SU-DHL-6 (cell line): Measurements from ENCODE around the gene SMAD5.

Experiments used
- H2AFZ ChIP-seq: fragments of 200-600 bp; sonication (generic); 2 replicates; pipeline ENCODE4 v1.6.1; 2014; ENCODE audit warnings: low read depth, mild to moderate bottlenecking, moderate library complexity, mixed read lengths, antibody characterized with exemption, low read length; ENCODE audit not compliant: severe bottlenecking
- H3F3A ChIP-seq: fragments of 200-600 bp; shearing (Covaris generic); 2 replicates; pipeline ENCODE4 v1.6.0; 2016; ENCODE audit warnings: antibody characterized with exemption, mild to moderate bottlenecking; ENCODE audit not compliant: insufficient read depth
- H3K27ac ChIP-seq: fragments of 200-600 bp; sonication (generic); 2 replicates; pipeline ENCODE4 v1.5.1; 2016; ENCODE audit warnings: low read depth, mild to moderate bottlenecking, low read length, moderate library complexity, mixed read lengths
- H3K27me3 ChIP-seq: fragments of 200-600 bp; sonication (generic), shearing (Covaris generic); 2 replicates; pipeline ENCODE4 v1.6.0; 2014; ENCODE audit warnings: mild to moderate bottlenecking, low read length
- H3K36me3 ChIP-seq: fragments of 200-600 bp; sonication (generic); 2 replicates; pipeline ENCODE4 v1.6.1; 2014; ENCODE audit warnings: mild to moderate bottlenecking, low read length, mixed read lengths
- H3K4me2 ChIP-seq: fragments of 300-600, 200-600 bp; shearing (Covaris generic), sonication (generic); 2 replicates; pipeline ENCODE4 v1.6.0; 2014; ENCODE audit warnings: low read length, low read depth, mild to moderate bottlenecking; ENCODE audit not compliant: poor library complexity, severe bottlenecking
- H3K4me3 ChIP-seq: fragments of 200-600 bp; sonication (generic); 2 replicates; pipeline ENCODE4 v1.5.1; 2014; ENCODE audit warnings: antibody characterized with exemption, low read length, mild to moderate bottlenecking, mixed read lengths; ENCODE audit not compliant: insufficient read depth, poor library complexity, severe bottlenecking
- H3K79me2 ChIP-seq: fragments of 200-600 bp; sonication (generic); 2 replicates; pipeline ENCODE4 v1.6.1; 2014; ENCODE audit warnings: mild to moderate bottlenecking, low read length, moderate library complexity; ENCODE audit not compliant: insufficient read depth
- H3K9ac ChIP-seq: fragments of 200-600 bp; sonication (generic); 2 replicates; pipeline ENCODE4 v1.7.0; 2014; ENCODE audit warnings: mild to moderate bottlenecking, low read length
- H3K9me2 ChIP-seq: fragments of 200-600 bp; sonication (generic); replicated peaks from 2 replicates; pipeline ENCODE4 v1.6.1; 2014; ENCODE audit warnings: low read length; ENCODE audit not compliant: insufficient read depth
- H3K9me3 ChIP-seq: fragments of 200-600 bp; sonication (generic); 2 replicates; pipeline ENCODE4 v1.6.1; 2014; ENCODE audit warnings: low read length, mixed read lengths; ENCODE audit not compliant: insufficient read depth
- H4K20me1 ChIP-seq: fragments of 200-600 bp; sonication (generic); 2 replicates; pipeline ENCODE4 v1.6.1; 2014; ENCODE audit warnings: low read depth, mild to moderate bottlenecking, antibody characterized with exemption, low read length, moderate library complexity, mixed read lengths
- CTCF ChIP-seq: fragments of 200-600 bp; sonication (generic); IDR thresholded peaks from one replicate; pipeline ENCODE4 v1.5.1; 2017; ENCODE audit warnings: antibody characterized with exemption, mild to moderate bottlenecking, low read length, moderate library complexity; ENCODE audit not compliant: insufficient read depth, poor library complexity, severe bottlenecking
- EZH2phosphoT487 ChIP-seq: fragments of 200-600 bp; sonication (generic), shearing (Covaris generic); conservative IDR thresholded peaks from 2 replicates; pipeline ENCODE4 v1.6.1; 2018; ENCODE audit warnings: mild to moderate bottlenecking, antibody characterized with exemption, low read length, moderate library complexity, mixed read lengths

Gene SMAD5

GRCh38 chr5:136205941-136206340 is 73.3 kb downstream of the SMAD5 start:
- TF ChIP-seq EZH2phosphoT487 = no peak
- TF ChIP-seq CTCF = no peak
- Histone ChIP-seq H3K27ac (no peak overlapping the region), H2AFZ (no peak overlapping the region), H3K4me2 (no peak overlapping the region), H3K9me2 (no peaks in the 10 kb centered on the region), H4K20me1 (no peaks in the 10 kb centered on the region), H3K4me3 (no peak overlapping the region), H3K36me3 (no peaks in the 10 kb centered on the region), H3F3A (no peaks in the 10 kb centered on the region), H3K79me2 (no peaks in the 10 kb centered on the region), H3K9ac (no peak overlapping the region), H3K9me3 (no peaks in the 10 kb centered on the region), H3K27me3 (no peaks in the 10 kb centered on the region)

- H3K9me3 ChIP-seq = no peaks in the 10 kb centered on the region
- no peaks in the 10 kb centered on the region for H4K20me1 ChIP-seq
- no peaks in the 10 kb centered on the region for H3K79me2 ChIP-seq
- no peaks in the 10 kb centered on the region for H3K36me3 ChIP-seq
- no peaks in the 10 kb centered on the region for H3K9me2 ChIP-seq
- no peak overlapping the region for H3K9ac ChIP-seq
- no peaks in the 10 kb centered on the region for H3K27me3 ChIP-seq
- no peak overlapping the region for H2AFZ ChIP-seq
- TF ChIP-seq EZH2phosphoT487 = no peak
- no peak for TF ChIP-seq CTCF
- H3K4me2 ChIP-seq = no peak overlapping the region
- H3K4me3 ChIP-seq = no peak overlapping the region
- H3K27ac ChIP-seq = no peak overlapping the region
- H3F3A ChIP-seq = no peaks in the 10 kb centered on the region
These were observed 73.7 kb downstream of the SMAD5 start for GRCh38 chr5:136206361-136206760.

- Histone ChIP-seq H3K9me3 (no peaks in the 10 kb centered on the region), H3K79me2 (no peaks in the 10 kb centered on the region), H3K4me2 (no peak overlapping the region), H2AFZ (no peak overlapping the region), H3K27me3 (no peaks in the 10 kb centered on the region), H3K27ac (no peak overlapping the region), H3F3A (no peaks in the 10 kb centered on the region), H3K9ac (no peak overlapping the region), H3K36me3 (no peaks in the 10 kb centered on the region), H3K9me2 (no peaks in the 10 kb centered on the region), H4K20me1 (no peaks in the 10 kb centered on the region), H3K4me3 (no peak overlapping the region)
- TF ChIP-seq CTCF (no peak), EZH2phosphoT487 (no peak)
These were observed 75.0 kb downstream of the SMAD5 start for GRCh38 chr5:136207631-136208030.
